GM10266 (cell line): Measurements from ENCODE around the gene CELF5.

Source experiments
- DNase-seq: peaks from one replicate; pipeline ENCODE4 v3.0.0; 2012; ENCODE audit errors: extremely low spot score
- TF ChIP-seq, protein P1 (sequence below): IDR thresholded peaks from 2 replicates; pipeline ENCODE4 v1.5.1; 2012; ENCODE audit warnings: mild to moderate bottlenecking, low read depth; ENCODE audit not compliant: control insufficient read depth, insufficient read depth; ENCODE audit errors: missing control alignments

The CELF5 gene

DNA sequence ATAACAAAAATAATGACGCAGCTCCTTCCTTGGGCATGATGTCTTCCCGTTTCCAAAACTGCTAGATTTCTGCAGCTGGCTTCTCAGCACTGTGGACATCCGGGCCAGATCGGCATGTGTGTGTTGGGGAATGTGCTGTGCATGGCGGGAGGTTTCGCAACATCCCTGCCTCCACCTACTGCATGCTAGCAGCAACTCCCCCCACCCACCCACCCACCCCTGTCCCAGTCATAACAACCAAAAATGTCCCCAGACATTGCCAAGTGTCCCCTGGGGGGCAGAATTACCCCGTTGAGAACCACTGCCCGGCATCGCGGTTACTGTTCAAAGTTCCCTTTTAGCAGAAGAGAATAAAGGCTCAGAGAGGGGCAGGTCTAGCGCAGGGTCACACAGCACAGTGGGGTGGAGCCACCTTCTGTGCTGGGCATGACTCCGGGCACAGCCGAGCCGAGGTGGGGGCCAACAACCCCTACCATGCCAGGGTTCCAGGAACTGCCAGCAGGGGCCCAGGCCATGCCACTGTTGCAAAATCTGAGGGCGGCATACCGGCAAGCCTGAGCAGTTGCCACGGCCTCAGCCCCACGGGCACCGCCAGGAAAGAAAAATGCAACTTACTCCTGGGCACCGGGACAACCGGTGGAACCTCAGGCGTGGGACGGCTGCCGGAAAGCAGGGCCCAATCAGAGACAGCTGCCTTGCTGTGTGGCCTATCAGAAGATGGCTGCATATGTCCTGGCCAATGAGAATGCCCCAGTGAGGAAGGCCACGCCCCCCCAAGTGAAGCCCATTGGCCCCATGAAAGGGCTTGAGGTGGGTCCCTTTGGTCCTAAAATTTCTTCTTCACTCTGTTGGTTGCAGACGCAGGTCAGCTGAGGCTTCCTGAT lies 119.4 kb downstream of the CELF5 start:
- peak; percentile 65 for DNase-seq
- TF ChIP-seq, protein P1, sequence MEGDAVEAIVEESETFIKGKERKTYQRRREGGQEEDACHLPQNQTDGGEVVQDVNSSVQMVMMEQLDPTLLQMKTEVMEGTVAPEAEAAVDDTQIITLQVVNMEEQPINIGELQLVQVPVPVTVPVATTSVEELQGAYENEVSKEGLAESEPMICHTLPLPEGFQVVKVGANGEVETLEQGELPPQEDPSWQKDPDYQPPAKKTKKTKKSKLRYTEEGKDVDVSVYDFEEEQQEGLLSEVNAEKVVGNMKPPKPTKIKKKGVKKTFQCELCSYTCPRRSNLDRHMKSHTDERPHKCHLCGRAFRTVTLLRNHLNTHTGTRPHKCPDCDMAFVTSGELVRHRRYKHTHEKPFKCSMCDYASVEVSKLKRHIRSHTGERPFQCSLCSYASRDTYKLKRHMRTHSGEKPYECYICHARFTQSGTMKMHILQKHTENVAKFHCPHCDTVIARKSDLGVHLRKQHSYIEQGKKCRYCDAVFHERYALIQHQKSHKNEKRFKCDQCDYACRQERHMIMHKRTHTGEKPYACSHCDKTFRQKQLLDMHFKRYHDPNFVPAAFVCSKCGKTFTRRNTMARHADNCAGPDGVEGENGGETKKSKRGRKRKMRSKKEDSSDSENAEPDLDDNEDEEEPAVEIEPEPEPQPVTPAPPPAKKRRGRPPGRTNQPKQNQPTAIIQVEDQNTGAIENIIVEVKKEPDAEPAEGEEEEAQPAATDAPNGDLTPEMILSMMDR: peak; percentile 32

DNA sequence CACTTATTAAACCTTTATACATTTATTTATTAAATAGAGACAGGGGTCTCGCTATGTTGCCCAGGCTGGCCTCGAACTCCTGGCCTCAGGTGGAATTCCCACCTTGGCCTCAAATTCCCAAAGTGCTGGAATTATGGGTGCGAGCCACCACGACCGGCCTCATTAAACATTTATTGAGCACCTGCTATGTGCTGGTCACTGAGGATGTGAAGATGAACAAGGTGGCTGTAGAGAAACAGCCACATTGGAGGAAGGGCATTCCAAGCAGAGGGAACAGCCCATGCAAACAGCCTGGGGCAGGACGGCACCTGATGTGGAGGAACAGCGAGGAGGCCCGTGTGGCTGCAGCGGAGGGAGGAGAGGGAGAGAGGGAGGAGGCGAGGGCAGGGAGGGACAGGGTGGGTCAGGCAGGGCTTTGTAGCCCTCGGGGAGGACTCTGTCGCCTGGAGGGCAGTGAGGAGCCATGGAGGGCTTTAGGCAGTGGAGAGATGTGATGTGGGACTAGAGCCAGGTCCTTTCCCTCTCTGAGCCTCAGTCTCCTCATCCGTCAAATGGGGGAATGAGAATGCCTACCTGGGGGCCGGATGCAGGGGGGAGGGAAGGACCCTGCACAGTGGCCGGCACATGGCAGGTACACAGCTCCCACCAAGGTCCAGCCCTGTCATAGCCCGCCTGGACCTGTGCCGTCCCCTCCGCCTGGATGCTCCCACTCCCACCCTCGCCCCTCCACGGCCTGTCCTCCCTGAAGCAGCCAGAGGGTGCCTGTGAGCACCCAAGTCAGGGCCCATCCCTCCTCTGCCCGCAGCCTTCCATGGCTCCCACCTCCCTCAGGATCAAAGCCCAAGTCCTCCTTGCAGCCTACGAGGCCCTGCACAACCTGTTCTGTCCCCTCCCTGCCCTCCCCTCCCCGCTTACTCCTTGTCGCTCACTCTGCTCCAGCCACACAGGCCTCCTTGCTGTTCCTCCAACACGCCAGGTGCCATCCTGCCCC lies 120.4 kb downstream of the CELF5 start:
- TF ChIP-seq, protein P1: no peak
- DNase-seq: no peak

DNA sequence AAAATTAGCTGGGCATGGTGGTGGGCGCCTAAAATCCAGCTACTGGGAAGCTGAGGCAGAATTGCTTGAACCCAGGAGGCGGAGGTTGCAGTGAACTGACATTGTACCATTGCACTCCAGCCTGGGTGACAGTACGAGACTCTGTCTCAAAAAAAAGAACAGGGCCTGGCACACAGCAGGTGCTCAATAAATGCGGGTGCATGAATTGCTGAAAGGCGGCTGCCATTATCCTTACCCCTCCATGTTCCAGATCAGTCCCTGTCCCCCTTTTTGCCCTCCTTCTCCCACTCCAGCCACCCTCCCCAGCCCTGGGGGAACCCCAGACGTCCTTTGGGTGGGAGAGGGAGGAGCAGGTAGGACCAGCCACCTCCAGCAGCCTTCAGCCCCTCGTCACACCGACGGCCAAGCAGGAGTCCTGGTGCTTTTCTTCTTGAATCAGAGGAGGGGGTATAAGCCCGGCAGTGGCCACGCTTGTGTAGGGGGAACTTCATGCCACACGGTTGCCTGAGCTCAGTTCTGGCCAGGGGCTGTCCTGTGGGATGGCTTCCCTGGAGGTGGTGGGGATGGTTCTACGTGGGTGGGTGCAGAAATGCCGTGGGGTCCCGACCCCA lies 121.5 kb downstream of the CELF5 start:
- TF ChIP-seq, protein P1: no peak
- DNase-seq: no peak
